ENCODE results near the gene BATF. TPM values are rescaled to one million over a fixed set of nuclear protein-coding genes. Genes with fewer than 3 reads are reported as not detected.

The BATF gene
- total and polyA plus RNA-seq, 2 experiments from 2014 or later = 3.1 TPM; not detected in 1

DNA sequence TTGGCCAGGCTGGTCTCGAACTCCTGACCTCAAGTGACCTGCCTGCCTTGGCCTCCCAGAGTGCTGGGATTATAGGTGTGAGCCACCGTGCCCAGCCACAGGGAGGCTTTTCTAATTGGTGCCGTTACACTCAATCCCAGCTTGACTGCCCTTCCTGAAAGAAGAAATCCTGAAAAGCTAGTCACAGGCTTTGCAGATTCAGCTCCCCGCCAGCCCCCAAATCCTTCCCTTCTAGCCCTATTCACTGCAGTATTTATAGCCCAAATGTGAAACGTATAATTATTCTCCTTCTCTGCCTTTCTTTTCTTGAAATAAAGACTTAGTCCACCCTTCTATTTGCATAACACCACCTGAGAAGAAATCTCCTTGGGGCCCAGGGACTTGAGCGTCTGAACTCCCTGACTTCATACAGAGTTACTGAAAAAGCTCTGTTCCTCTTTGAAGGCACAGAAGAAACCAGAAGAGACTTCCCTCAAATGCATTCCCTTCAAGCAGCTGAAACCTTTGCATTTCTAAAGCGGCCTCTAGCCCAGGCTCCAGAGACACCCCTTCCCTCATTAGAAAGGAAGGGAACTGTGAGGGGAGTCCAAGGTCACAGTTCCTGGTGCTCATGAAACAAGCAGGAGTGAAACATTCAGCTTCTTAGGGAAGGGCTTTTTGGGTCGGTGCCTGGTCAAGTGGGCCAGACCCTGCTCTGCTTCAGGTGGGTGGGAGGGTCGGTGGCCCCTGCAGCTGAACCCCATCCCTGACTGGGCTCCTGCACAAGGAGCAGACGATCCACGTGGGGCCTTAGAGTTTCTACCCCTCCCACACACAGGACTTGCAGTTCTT lies 42.3 kb upstream of the BATF start:
- TF ChIP-seq CTCF (IDR thresholded peaks at IDR 0.05; ENCODE audit: poor library complexity) (no peak), EZH2phosphoT487 (IDR thresholded peaks at IDR 0.05; ENCODE audit: low read depth, severe bottlenecking, unreplicated experiment) (no peak), EZH2 (IDR thresholded peaks at IDR 0.05; ENCODE audit: borderline replicate concordance) (no peak)
- H3K4me1 ChIP-seq (ENCODE audit: insufficient read depth) = peaks cover 17% of the 10 kb centered on the region
- no peak overlapping the region for H3K4me3 ChIP-seq
- WGBS (ENCODE audit: low lambda C conversion rate, missing lambda C conversion rate) = 54% methylated on average over 10 of the region's 11 CpGs
- no peak overlapping the region for H2AFZ ChIP-seq
- no peaks in the 10 kb centered on the region for H3K79me2 ChIP-seq
- no peak overlapping the region for H3K27ac ChIP-seq
- no peaks in the 10 kb centered on the region for H4K20me1 ChIP-seq (ENCODE audit: insufficient read depth, poor library complexity, severe bottlenecking)
- no peaks in the 10 kb centered on the region for H3K27me3 ChIP-seq
- DNase-seq (ENCODE audit: low spot score) = no peak
- H3K36me3 ChIP-seq (replicated peaks; ENCODE audit: insufficient read depth, low read depth) = no peaks in the 10 kb centered on the region
- H3K9me3 ChIP-seq (ENCODE audit: low read depth) = no peaks in the 10 kb centered on the region
- no peaks in the 10 kb centered on the region for H3K9me2 ChIP-seq (replicated peaks; ENCODE audit: insufficient read depth)
- H3K4me2 ChIP-seq = no peak overlapping the region

- Histone ChIP-seq H2AFZ (no peak overlapping the region), H4K20me1 (ENCODE audit: insufficient read depth, poor library complexity, severe bottlenecking) (no peaks in the 10 kb centered on the region), H3K4me2 (no peak overlapping the region), H3K9me2 (replicated peaks; ENCODE audit: insufficient read depth) (no peaks in the 10 kb centered on the region), H3K27ac (no peak overlapping the region), H3K27me3 (no peaks in the 10 kb centered on the region), H3K4me3 (no peak overlapping the region), H3K4me1 (ENCODE audit: insufficient read depth) (peaks cover 21% of the 10 kb centered on the region), H3K79me2 (no peaks in the 10 kb centered on the region), H3K9me3 (ENCODE audit: low read depth) (no peaks in the 10 kb centered on the region), H3K36me3 (replicated peaks; ENCODE audit: insufficient read depth, low read depth) (no peaks in the 10 kb centered on the region)
- no peak for TF ChIP-seq EZH2 (IDR thresholded peaks at IDR 0.05; ENCODE audit: borderline replicate concordance)
- no peak for TF ChIP-seq CTCF (IDR thresholded peaks at IDR 0.05; ENCODE audit: poor library complexity)
- TF ChIP-seq EZH2phosphoT487 (IDR thresholded peaks at IDR 0.05; ENCODE audit: low read depth, severe bottlenecking, unreplicated experiment) = no peak
- no peak for DNase-seq (ENCODE audit: low spot score)
- WGBS (ENCODE audit: low lambda C conversion rate, missing lambda C conversion rate) = 96% methylated on average over 4 of the region's 4 CpGs
Measured at GRCh38 chr14:75482366-75482765, 39.9 kb upstream of the BATF start.

GRCh38 chr14:75484711-75485429 lies 37.4 kb upstream of the BATF start:
- Histone ChIP-seq H3K4me1 (ENCODE audit: insufficient read depth) (peaks cover 17% of the 10 kb centered on the region), H3K9me2 (replicated peaks; ENCODE audit: insufficient read depth) (no peaks in the 10 kb centered on the region), H3K79me2 (no peaks in the 10 kb centered on the region), H3K9me3 (ENCODE audit: low read depth) (no peaks in the 10 kb centered on the region), H2AFZ (no peak overlapping the region), H4K20me1 (ENCODE audit: insufficient read depth, poor library complexity, severe bottlenecking) (no peaks in the 10 kb centered on the region), H3K27me3 (no peaks in the 10 kb centered on the region), H3K36me3 (replicated peaks; ENCODE audit: insufficient read depth, low read depth) (no peaks in the 10 kb centered on the region), H3K4me3 (no peak overlapping the region), H3K27ac (peak overlapping the region; percentile 21), H3K4me2 (no peak overlapping the region)
- 51% methylated on average over 4 of the region's 4 CpGs for WGBS (ENCODE audit: low lambda C conversion rate, missing lambda C conversion rate)
- no peak for TF ChIP-seq EZH2 (IDR thresholded peaks at IDR 0.05; ENCODE audit: borderline replicate concordance)
- no peak for TF ChIP-seq EZH2phosphoT487 (IDR thresholded peaks at IDR 0.05; ENCODE audit: low read depth, severe bottlenecking, unreplicated experiment)
- TF ChIP-seq CTCF (IDR thresholded peaks at IDR 0.05; ENCODE audit: poor library complexity) = no peak
- no peak for DNase-seq (ENCODE audit: low spot score)
